ENCODE results near the gene PPP3CA. TPM values are rescaled to one million over a fixed set of nuclear protein-coding genes. Genes with fewer than 3 reads are reported as not detected.

Gene PPP3CA
- total RNA-seq, 1 experiment from 2014 or later, result 133 TPM

DNA sequence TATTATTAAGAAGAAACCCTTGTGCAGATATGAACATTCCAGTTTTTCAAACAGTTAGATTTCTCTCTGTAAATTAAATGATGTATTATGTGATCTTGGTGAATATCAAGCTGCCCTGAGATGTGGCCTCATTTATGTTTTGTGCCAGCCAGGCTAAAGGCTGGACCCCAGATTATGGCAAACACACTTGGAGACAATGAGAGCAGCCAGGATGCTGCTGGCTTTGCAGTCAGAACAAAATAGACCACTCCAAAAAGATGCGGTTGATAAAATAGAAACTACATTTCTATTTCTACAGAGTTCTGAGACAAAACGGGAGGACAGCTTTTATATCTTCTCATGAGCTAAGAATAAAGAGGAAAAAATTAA lies 296.5 kb downstream of the PPP3CA start:
- H3K27me3 ChIP-seq (ENCODE audit: insufficient read depth, low read length), result no peaks in the 10 kb centered on the region

More for the DNA sequence above, 296.5 kb downstream of the PPP3CA start:
- no peaks in the 10 kb centered on the region for H3K79me2 ChIP-seq (ENCODE audit: insufficient read depth, low read length)
- ChIA-PET RAD21 (ENCODE audit: low non-redundant PET in 1 of 2, low total read pairs in 2 of 2, uncharacterized antibody in 2 of 2, unreplicated experiment in 2 of 2) (no interaction called here), POLR2A (interaction anchor here (0.8 kb wide), 1 partner anchor 11 kb away, joined by 3 read pairs; no protein-coding TSS in a partner anchor), CTCF (no interaction called here)
- H3K27ac ChIP-seq (ENCODE audit: low read depth, low read length), result no peak overlapping the region
- no peaks in the 10 kb centered on the region for H3K9me2 ChIP-seq (ENCODE audit: insufficient read depth)
- H4K20me1 ChIP-seq (ENCODE audit: insufficient read depth), result no peaks in the 10 kb centered on the region
- H3K4me3 ChIP-seq (replicated peaks in 1 of 2; ENCODE audit: low read depth in 1 of 2, low read length in 2 of 2), result no peak overlapping the region
- H3K36me3 ChIP-seq (ENCODE audit: control insufficient read depth in 1 of 2, insufficient read depth in 2 of 2, low read length in 2 of 2), result no peaks in the 10 kb centered on the region
- H2AFZ ChIP-seq (ENCODE audit: low read depth, low read length, poor library complexity, severe bottlenecking), result no peak overlapping the region
- H3K4me1 ChIP-seq (ENCODE audit: control insufficient read depth in 1 of 2, insufficient read depth in 2 of 2, low read length in 2 of 2), result peaks cover 0 to 6% of the 10 kb centered on the region in 2 experiments; a peak in 1 of 4 replicates
- no peak for ATAC-seq
- no TSS peak for BruUV-seq (replicated peaks)
- DNase-seq (ENCODE audit: low read depth, low spot score), result no peak
- no peaks in the 10 kb centered on the region for H3K9me3 ChIP-seq (ENCODE audit: control insufficient read depth in 1 of 2, insufficient read depth in 1 of 2, low read depth in 1 of 2, low read length in 2 of 2)
- intact Hi-C loops (cut with micrococcal nuclease), result no loop called here
- H3K9ac ChIP-seq (ENCODE audit: low read length), result no peak overlapping the region
- H3K4me2 ChIP-seq (ENCODE audit: low read length), result no peak overlapping the region
- no peak for TF ChIP-seq YY1 (IDR thresholded peaks at IDR 0.05; ENCODE audit: extremely low read depth, insufficient replicate concordance, low read depth, low read length)
- TF ChIP-seq, protein P1, sequence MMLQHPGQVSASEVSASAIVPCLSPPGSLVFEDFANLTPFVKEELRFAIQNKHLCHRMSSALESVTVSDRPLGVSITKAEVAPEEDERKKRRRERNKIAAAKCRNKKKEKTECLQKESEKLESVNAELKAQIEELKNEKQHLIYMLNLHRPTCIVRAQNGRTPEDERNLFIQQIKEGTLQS (IDR thresholded peaks at IDR 0.05), result no peak
- no peak for TF ChIP-seq RAD21 (IDR thresholded peaks at IDR 0.05; ENCODE audit: low read depth)
- TF ChIP-seq, protein P2, sequence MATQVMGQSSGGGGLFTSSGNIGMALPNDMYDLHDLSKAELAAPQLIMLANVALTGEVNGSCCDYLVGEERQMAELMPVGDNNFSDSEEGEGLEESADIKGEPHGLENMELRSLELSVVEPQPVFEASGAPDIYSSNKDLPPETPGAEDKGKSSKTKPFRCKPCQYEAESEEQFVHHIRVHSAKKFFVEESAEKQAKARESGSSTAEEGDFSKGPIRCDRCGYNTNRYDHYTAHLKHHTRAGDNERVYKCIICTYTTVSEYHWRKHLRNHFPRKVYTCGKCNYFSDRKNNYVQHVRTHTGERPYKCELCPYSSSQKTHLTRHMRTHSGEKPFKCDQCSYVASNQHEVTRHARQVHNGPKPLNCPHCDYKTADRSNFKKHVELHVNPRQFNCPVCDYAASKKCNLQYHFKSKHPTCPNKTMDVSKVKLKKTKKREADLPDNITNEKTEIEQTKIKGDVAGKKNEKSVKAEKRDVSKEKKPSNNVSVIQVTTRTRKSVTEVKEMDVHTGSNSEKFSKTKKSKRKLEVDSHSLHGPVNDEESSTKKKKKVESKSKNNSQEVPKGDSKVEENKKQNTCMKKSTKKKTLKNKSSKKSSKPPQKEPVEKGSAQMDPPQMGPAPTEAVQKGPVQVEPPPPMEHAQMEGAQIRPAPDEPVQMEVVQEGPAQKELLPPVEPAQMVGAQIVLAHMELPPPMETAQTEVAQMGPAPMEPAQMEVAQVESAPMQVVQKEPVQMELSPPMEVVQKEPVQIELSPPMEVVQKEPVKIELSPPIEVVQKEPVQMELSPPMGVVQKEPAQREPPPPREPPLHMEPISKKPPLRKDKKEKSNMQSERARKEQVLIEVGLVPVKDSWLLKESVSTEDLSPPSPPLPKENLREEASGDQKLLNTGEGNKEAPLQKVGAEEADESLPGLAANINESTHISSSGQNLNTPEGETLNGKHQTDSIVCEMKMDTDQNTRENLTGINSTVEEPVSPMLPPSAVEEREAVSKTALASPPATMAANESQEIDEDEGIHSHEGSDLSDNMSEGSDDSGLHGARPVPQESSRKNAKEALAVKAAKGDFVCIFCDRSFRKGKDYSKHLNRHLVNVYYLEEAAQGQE (IDR thresholded peaks at IDR 0.05; ENCODE audit: low read depth), result no peak
- TF ChIP-seq EZH2phosphoT487 (IDR thresholded peaks at IDR 0.05; ENCODE audit: borderline replicate concordance), result no peak
- TF ChIP-seq, protein P3, sequence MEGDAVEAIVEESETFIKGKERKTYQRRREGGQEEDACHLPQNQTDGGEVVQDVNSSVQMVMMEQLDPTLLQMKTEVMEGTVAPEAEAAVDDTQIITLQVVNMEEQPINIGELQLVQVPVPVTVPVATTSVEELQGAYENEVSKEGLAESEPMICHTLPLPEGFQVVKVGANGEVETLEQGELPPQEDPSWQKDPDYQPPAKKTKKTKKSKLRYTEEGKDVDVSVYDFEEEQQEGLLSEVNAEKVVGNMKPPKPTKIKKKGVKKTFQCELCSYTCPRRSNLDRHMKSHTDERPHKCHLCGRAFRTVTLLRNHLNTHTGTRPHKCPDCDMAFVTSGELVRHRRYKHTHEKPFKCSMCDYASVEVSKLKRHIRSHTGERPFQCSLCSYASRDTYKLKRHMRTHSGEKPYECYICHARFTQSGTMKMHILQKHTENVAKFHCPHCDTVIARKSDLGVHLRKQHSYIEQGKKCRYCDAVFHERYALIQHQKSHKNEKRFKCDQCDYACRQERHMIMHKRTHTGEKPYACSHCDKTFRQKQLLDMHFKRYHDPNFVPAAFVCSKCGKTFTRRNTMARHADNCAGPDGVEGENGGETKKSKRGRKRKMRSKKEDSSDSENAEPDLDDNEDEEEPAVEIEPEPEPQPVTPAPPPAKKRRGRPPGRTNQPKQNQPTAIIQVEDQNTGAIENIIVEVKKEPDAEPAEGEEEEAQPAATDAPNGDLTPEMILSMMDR (IDR thresholded peaks at IDR 0.05 in 2 of 3, conservative IDR thresholded peaks at IDR 0.05 in 1 of 3; ENCODE audit: borderline replicate concordance in 1 of 3, insufficient read depth in 1 of 3, low read depth in 2 of 3, low read length in 2 of 3), result no peak
- TF ChIP-seq FOSL1 (IDR thresholded peaks at IDR 0.05; ENCODE audit: low read depth), result no peak
- TF ChIP-seq POLR2A (IDR thresholded peaks at IDR 0.05; ENCODE audit: borderline replicate concordance, extremely low read depth, insufficient read depth, insufficient read length), result no peak
- TF ChIP-seq EGR1 (IDR thresholded peaks at IDR 0.05; ENCODE audit: low read depth), result no peak
- TF ChIP-seq EZH2 (IDR thresholded peaks at IDR 0.05), result no peak
- TF ChIP-seq SP1 (IDR thresholded peaks at IDR 0.05; ENCODE audit: low read depth), result no peak
- no peak for TF ChIP-seq ELF1 (IDR thresholded peaks at IDR 0.05; ENCODE audit: borderline replicate concordance, low read depth)
- TF ChIP-seq CEBPB (IDR thresholded peaks at IDR 0.05; ENCODE audit: low read depth), result no peak
- TF ChIP-seq, protein P4, sequence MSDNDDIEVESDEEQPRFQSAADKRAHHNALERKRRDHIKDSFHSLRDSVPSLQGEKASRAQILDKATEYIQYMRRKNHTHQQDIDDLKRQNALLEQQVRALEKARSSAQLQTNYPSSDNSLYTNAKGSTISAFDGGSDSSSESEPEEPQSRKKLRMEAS (IDR thresholded peaks at IDR 0.05), result no peak
- TF ChIP-seq POLR2AphosphoS5 (IDR thresholded peaks at IDR 0.05; ENCODE audit: low read depth, low read length), result no peak
- no peak for TF ChIP-seq SIN3A (IDR thresholded peaks at IDR 0.05; ENCODE audit: low read depth)

Data from HCT116 (cell line).